GM19025 (cell line): ENCODE measurements around the gene POGK.

ENCODE experiments used
- ATAC-seq: cut with Tn5 transposase; IDR thresholded peaks from one replicate; pipeline ENCODE4 v1.9.1; 2021; ENCODE audit warnings: mild to moderate bottlenecking, low read depth, moderate library complexity; ENCODE audit not compliant: unreplicated experiment

Gene POGK

DNA sequence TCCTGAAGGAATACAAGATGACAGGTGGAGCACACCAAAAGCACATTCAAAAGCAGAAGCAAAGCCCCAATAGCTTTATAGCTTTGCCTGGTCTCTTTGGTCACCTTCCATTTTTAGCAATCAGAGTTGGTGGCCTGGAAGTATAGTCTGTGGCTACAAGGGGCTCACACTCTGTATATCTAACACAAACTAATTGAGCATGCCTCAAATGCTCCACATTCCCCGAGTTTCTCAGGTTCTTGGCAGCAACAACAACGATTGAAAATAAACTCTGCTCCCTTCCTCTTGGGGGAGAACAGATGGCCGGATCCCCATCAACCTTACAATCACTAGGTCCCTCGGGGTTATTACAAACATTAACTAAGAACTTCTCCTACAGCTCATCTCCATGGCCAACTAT is 61.7 kb downstream of the POGK start:
- ATAC-seq = no peak

DNA sequence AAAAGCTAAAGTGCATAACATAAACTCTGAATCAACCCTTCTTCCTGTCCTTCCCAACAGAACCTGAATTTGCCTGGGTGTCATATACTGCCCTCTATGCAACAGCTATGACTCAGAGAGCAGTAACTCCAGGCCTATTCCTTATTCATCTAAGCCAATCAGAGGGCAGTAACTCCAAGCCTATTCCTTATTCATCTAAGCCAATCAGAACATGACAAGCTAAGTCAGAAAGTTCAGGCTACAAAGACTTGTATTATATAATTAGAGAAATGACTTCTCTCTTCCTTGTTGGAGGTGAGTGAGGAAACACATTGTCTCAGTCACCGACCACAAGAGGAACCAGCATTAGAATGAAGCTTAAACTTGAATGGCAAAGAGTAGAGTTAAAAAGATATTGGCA is 63.0 kb downstream of the POGK start:
- ATAC-seq = no peak

DNA sequence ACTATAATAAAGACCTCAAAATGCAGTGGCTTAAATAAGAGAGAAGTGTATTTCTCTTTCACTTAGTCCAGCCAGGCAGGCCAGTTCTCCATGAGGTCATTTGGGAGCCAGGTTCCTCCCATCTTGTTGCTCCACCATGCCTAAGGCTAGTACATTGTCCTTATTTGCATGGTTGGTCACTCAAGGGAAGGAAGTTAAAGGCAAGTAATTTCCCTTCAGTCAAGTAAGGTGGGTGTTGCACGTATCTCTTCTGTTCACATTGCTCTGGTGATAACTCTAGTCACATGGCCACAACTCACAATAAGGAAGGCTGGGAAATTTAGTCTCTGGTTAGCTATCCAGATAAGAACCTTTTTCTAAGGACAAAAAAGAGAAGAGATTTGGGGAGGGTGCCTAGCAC is 64.0 kb downstream of the POGK start:
- no peak for ATAC-seq

DNA sequence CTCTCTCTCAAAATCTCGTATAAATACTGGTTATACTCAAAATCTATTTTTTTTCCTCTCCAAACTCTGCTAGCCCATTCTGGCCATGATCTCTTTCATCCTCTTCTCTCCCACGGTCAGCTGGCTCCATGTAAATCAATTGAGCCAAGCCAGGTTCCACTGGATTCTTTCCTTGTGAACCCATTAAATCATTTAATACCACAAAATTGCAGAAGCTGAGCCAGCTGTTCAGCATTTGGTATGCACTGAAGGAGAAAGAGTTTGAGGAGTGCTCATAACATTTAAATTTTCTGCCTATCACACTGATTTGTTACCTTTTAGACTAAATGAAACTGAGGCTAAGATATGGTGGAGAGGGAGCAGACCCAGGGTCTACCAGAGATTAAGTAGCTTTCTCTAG is 65.9 kb downstream of the POGK start:
- ATAC-seq = no peak

DNA sequence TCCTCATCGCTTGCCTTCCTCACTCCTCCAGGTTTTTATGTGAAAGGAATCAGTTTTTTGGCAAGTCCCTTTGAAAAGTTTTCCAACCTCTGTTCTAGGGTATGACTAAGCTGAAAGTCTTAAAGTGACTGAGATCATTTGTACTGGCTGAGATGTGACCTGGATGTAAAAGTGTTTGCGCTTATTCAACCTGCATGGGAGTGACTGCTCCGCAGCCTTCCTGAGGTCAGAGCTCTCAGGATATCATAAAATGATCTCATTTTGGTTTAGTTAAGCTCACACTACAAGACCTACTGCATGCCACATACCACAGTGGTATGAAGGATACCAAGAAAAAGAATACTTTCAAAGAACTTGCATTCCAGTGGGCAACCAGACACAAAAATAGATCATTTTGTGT is 66.6 kb downstream of the POGK start:
- ATAC-seq = no peak
